Body of pancreas (tissue), 4 donors: ENCODE measurements around the gene OLFM4. TPM values are rescaled to one million over a fixed set of nuclear protein-coding genes. Genes with fewer than 3 reads are reported as not detected.
A peak's percentile ranks its signal among the peaks of the same experiment; 100 is the strongest.

ENCODE experiments used
- ATAC-seq: fragments of 150-250 bp; one replicate; pipeline ENCODE4 v1.9.1; 2016
- DNase-seq, 4 donors: peaks; one replicate each; pipeline ENCODE4 v3.0.0-alpha.2; 2019
- H3K27ac ChIP-seq, 4 donors: fragments of 200-600 bp; sonication (generic); 1 replicate in 3 of 4; 2 replicates in 1 of 4; pipeline versions ENCODE4 v1.5.1 to v1.6.1; 2016 to 2019; ENCODE audit warnings: mild to moderate bottlenecking in 1 of 4, mixed read lengths in 1 of 4, moderate library complexity in 1 of 4
- H3K27me3 ChIP-seq, 2 donors: fragments of 200-600 bp; sonication (generic); one replicate each; pipeline ENCODE4 v1.6.0; 2016; ENCODE audit warnings: mild to moderate bottlenecking in 1 of 2
- H3K36me3 ChIP-seq, 2 donors: fragments of 200-600 bp; sonication (generic); replicated peaks in 1 of 2; 2 replicates each; pipeline ENCODE4 v1.5.1; 2016; ENCODE audit warnings: low read depth in 2 of 2; ENCODE audit not compliant: insufficient read depth in 1 of 2
- H3K4me1 ChIP-seq: fragments of 200-600 bp; sonication (generic); one replicate; pipeline ENCODE4 v1.6.0; 2016
- H3K4me3 ChIP-seq, 2 donors: fragments of 200-600 bp; sonication (generic); 1 replicate in 1 of 2; 2 replicates in 1 of 2; pipeline ENCODE4 v1.5.1; 2016 to 2019
- H3K9me3 ChIP-seq, 3 donors: fragments of 200-600 bp; sonication (generic); 1 replicate in 2 of 3; 2 replicates in 1 of 3; pipeline ENCODE4 v1.5.1; 2016
- POLR2A ChIP-seq, 3 donors: fragments of 450-650 bp; IDR thresholded peaks; one replicate each; pipeline ENCODE4 v1.6.1; 2016; ENCODE audit warnings: antibody characterized with exemption in 3 of 3, mild to moderate bottlenecking in 2 of 3
- WGBS, 2 donors: methylation state at CpG; one replicate each; pipeline ENCODE4 v1.1.5; 2017; 5-methylcytosine and 5-hydroxymethylcytosine counted together
- intact Hi-C: fragments of 100-400 bp; cut with DNase I; formaldehyde crosslinking; loops from one replicate; pipeline ENCODE4 v1.15.1; 2023
- total RNA-seq, 2 donors: library from RNA; depleted of rRNA; stranded (reverse); fragments of >200 nt; gene quantifications; one replicate each; pipeline ENCODE4 v1.1.0, GENCODE V29; 2016
- TF ChIP-seq, protein P1 (sequence below), 7 experiments: fragments of 450-650 bp in 4 of 7; fragments of 200-600 bp in 3 of 7; sonication (generic) in 3 of 7; IDR thresholded peaks; one replicate each; pipeline ENCODE4 v1.5.1; 2016 to 2019; ENCODE audit warnings: antibody characterized with exemption in 7 of 7

The OLFM4 gene
- total RNA-seq, 2 donors from 2014 or later = 51.7 to 55.8 TPM

DNA sequence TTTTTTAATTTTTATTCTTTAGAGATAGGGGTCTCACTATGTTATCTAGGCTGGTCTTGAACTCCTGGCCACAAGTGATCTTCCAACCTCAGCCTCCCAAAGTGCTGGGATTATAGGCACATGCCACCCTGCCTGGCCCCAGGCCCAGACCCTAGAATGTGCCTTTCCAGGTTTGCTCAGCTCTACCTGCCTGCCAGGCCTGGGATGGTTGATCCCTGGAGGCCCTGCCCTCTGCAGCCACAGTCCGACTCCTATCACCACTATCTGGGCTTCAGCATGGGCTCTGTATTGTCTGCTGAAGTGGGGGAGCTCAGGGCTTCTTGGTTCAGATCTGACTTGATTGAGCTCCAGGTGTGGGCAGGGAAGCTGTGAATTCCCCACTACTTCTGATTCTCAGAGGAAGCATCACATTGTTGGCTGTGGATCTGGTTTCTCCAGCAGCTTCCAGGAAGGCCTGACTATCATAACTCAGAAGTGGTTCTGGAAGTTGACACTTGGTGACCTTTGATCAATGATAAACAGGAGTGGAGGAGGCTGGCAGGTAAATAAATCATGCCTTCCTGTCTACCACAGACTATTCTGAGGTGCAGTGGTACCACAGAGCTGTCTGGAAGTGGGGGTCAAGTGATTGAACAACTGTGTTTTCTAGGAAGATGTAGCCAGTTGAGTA, 71.9 kb downstream of the OLFM4 start:
- Histone ChIP-seq H3K36me3 (no peaks in the 10 kb centered on the region), H3K27ac (peak overlapping the region in 1 of 4 donors; percentile 6), H3K4me1 (peaks cover 19% of the 10 kb centered on the region), H3K4me3 (no peak overlapping the region), H3K27me3 (no peaks in the 10 kb centered on the region), H3K9me3 (peaks cover 0 to 2% (median 0%) of the 10 kb centered on the region in 3 donors)
- TF ChIP-seq POLR2A (IDR thresholded peaks at IDR 0.05) = no peak
- TF ChIP-seq, protein P1, sequence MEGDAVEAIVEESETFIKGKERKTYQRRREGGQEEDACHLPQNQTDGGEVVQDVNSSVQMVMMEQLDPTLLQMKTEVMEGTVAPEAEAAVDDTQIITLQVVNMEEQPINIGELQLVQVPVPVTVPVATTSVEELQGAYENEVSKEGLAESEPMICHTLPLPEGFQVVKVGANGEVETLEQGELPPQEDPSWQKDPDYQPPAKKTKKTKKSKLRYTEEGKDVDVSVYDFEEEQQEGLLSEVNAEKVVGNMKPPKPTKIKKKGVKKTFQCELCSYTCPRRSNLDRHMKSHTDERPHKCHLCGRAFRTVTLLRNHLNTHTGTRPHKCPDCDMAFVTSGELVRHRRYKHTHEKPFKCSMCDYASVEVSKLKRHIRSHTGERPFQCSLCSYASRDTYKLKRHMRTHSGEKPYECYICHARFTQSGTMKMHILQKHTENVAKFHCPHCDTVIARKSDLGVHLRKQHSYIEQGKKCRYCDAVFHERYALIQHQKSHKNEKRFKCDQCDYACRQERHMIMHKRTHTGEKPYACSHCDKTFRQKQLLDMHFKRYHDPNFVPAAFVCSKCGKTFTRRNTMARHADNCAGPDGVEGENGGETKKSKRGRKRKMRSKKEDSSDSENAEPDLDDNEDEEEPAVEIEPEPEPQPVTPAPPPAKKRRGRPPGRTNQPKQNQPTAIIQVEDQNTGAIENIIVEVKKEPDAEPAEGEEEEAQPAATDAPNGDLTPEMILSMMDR (IDR thresholded peaks at IDR 0.05) = no peak
- peak; percentile 18 for ATAC-seq
- 67 to 83% methylated on average over 1 of the region's 1 CpG for WGBS, 2 donors
- intact Hi-C loops = no loop called here
- peak in 2 of 4 donors; percentile 5 to 11 for DNase-seq

Other genes starting within 250 kb of the OLFM4 start
- gene PCDH8, start 180.2 kb upstream of the OLFM4 start, total RNA-seq = not detected